ENCODE data around the gene ZNF672. TPM values are rescaled to one million over a fixed set of nuclear protein-coding genes. Genes with fewer than 3 reads are reported as not detected.
"Not testable (repeated sequence)": the region's sequence is repeated elsewhere in the genome, so short reads cannot be mapped to it uniquely, and the experiment has no call there.

Gene ZNF672
- total and polyA plus RNA-seq, 5 donors, result 29.3 to 52.7 (median 36.8) TPM

DNA sequence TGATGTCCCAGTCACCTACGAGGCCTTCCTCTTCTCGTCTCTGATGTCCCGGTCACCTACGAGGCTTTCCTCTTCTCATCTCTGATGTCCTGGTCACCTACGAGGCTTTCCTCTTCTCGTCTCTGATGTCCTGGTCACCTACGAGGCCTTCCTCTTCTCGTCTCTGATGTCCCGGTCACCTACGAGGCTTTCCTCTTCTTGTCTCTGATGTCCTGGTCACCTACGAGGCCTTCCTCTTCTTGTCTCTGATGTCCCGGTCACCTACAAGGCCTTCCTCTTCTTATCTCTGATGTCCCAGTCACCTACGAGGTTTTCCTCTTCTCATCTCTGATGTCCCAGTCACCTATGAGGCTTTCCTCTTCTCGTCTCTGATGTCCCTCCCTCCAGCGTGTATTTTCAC lies 34.5 kb upstream of the ZNF672 start:
- DNase-seq; H3K27ac ChIP-seq (ENCODE audit: low read length); H3K4me3 ChIP-seq (ENCODE audit: low read length); H3K27me3 ChIP-seq (ENCODE audit: control insufficient read depth, insufficient read depth); intact Hi-C loops (cut with DNase I); H3K4me1 ChIP-seq (ENCODE audit: control insufficient read depth, insufficient read depth, low read length); ATAC-seq; H3K9me3 ChIP-seq (ENCODE audit: control insufficient read depth, low read length): not testable (repeated sequence)
- WGBS, result 86% methylated on average over 15 of the region's 15 CpGs

- DNase-seq (no peak), ATAC-seq (peak; percentile 36 to 68)
- H3K4me3 ChIP-seq (ENCODE audit: low read length), result no peak overlapping the region
- H3K27ac ChIP-seq (ENCODE audit: low read length), result no peak overlapping the region
- 48% methylated on average over 10 of the region's 10 CpGs for WGBS
- H3K4me1 ChIP-seq (ENCODE audit: control insufficient read depth, insufficient read depth, low read length), result peaks cover 2% of the 10 kb centered on the region
- no peaks in the 10 kb centered on the region for H3K9me3 ChIP-seq (ENCODE audit: control insufficient read depth, low read length)
- intact Hi-C loops (cut with DNase I), result loop anchor here in 2 of 4 donors (5.0 kb wide), 1 partner anchor 183 kb away; no protein-coding TSS in a partner anchor
- H3K27me3 ChIP-seq (ENCODE audit: control insufficient read depth, insufficient read depth), result no peaks in the 10 kb centered on the region
Observed at GRCh38 chr1:248804771-248805681, 33.0 kb upstream of the ZNF672 start.

GRCh38 chr1:248805876-248806275 lies 32.1 kb upstream of the ZNF672 start:
- WGBS, result 68% methylated on average over 1 of the region's 1 CpG
- intact Hi-C loops (cut with DNase I), result loop anchor here in 3 of 4 donors (2.0 to 5.0 kb wide), 2 partner anchors 184 to 185 kb away; no protein-coding TSS in a partner anchor
- no peaks in the 10 kb centered on the region for H3K27me3 ChIP-seq (ENCODE audit: control insufficient read depth, insufficient read depth)
- peak; percentile 5 to 9 for ATAC-seq
- DNase-seq, result no peak
- H3K9me3 ChIP-seq (ENCODE audit: control insufficient read depth, low read length), result no peaks in the 10 kb centered on the region
- H3K4me1 ChIP-seq (ENCODE audit: control insufficient read depth, insufficient read depth, low read length), result peaks cover 6% of the 10 kb centered on the region
- H3K4me3 ChIP-seq (ENCODE audit: low read length), result no peak overlapping the region
- no peak overlapping the region for H3K27ac ChIP-seq (ENCODE audit: low read length)

DNA sequence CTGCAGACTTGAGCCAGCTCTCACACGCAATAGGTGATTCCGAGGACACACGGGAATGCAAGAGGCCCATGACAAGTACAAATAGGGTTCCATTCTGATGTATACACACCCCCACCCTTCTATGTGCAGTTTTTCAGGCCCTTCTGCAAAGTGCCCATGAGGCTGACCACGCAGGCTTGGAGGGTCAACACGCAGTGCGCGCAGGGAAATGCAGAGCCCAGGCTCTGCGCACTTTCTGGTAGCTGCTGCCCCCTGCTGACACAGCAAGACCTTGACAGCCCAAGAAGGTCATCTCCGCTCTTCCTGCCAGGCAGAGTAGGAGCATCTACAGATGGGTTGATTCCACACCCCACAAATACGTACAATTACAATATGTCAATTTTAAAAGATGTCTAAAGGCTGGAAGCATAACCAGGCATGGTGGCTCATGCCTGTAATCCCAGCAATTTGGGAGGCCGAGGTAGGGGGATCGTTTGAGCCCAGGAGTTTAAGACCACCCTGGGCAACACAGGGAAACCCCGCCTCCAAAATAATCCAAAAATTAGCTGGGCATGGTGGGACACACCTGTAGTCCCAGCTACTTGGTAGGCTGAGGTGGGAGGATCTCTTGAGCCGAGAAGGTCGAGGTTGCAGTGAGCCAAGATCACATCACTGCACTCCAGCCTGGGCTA lies 30.8 kb upstream of the ZNF672 start:
- no peak overlapping the region for H3K4me3 ChIP-seq (ENCODE audit: low read length)
- peaks cover 8% of the 10 kb centered on the region for H3K4me1 ChIP-seq (ENCODE audit: control insufficient read depth, insufficient read depth, low read length)
- intact Hi-C loops (cut with DNase I), result loop anchor here in 3 of 4 donors (2.0 to 5.0 kb wide), 2 partner anchors 185 to 186 kb away; no protein-coding TSS in a partner anchor
- DNase-seq (peak; percentile 55 to 80 (median 76)), ATAC-seq (peak; percentile 74 to 76)
- no peaks in the 10 kb centered on the region for H3K27me3 ChIP-seq (ENCODE audit: control insufficient read depth, insufficient read depth)
- no peak overlapping the region for H3K27ac ChIP-seq (ENCODE audit: low read length)
- 44% methylated on average over 15 of the region's 15 CpGs for WGBS
- no peaks in the 10 kb centered on the region for H3K9me3 ChIP-seq (ENCODE audit: control insufficient read depth, low read length)

- Histone ChIP-seq H3K9me3 (ENCODE audit: control insufficient read depth, low read length) (no peaks in the 10 kb centered on the region), H3K4me1 (ENCODE audit: control insufficient read depth, insufficient read depth, low read length) (peaks cover 8% of the 10 kb centered on the region), H3K27ac (ENCODE audit: low read length) (no peak overlapping the region), H3K27me3 (ENCODE audit: control insufficient read depth, insufficient read depth) (no peaks in the 10 kb centered on the region), H3K4me3 (ENCODE audit: low read length) (no peak overlapping the region)
- 74% methylated on average over 9 of the region's 9 CpGs for WGBS
- intact Hi-C loops (cut with DNase I), result loop anchor here in 2 of 4 donors (5.0 kb wide), 1 partner anchor 187 kb away; no protein-coding TSS in a partner anchor
- DNase-seq (no peak), ATAC-seq (no peak)
Observed at GRCh38 chr1:248808876-248809275, 29.1 kb upstream of the ZNF672 start.

DNA sequence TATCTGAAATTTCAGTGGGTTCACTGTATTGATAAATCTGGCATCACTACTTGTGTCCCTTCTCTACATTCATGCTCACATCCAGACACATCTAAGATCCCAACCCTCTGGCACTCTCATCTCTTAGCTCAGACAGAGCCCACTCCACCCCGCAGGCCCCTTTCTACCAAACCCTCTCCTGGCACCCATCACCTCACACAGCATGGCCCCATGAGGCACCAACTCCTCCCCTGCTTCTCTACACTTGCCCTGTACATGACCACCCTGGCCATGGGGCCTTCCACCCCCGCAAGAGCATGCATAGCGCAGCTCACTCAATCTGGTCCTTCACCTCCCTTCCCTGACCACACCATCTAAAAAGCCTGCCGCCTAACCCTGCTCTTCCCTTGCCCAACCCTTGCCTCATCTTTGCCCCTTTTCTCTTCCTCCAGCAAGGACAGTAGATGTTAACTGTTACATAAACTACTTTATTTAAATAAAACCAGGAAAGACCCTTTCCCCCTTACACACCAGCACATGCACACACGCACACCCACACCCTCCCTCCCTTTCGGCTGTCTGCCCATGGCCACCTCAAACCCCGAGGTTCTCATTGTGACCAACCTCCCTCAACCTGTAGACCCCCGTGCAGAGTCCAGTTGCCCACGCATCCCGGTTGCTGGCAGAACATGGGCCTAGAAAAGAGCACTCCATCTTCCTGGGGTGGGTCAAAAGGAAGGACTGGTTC lies 27.9 kb upstream of the ZNF672 start:
- DNase-seq, result no peak
- Histone ChIP-seq H3K27ac (ENCODE audit: low read length) (no peak overlapping the region), H3K4me3 (ENCODE audit: low read length) (no peak overlapping the region), H3K27me3 (ENCODE audit: control insufficient read depth, insufficient read depth) (no peaks in the 10 kb centered on the region), H3K9me3 (ENCODE audit: control insufficient read depth, low read length) (no peaks in the 10 kb centered on the region), H3K4me1 (ENCODE audit: control insufficient read depth, insufficient read depth, low read length) (peaks cover 6% of the 10 kb centered on the region)
- intact Hi-C loops (cut with DNase I), result loop anchor here in 2 of 4 donors (5.0 kb wide), 1 partner anchor 188 kb away; no protein-coding TSS in a partner anchor
- WGBS, result 82% methylated on average over 10 of the region's 10 CpGs
- ATAC-seq, result no peak

GRCh38 chr1:248810727-248811513 lies 27.1 kb upstream of the ZNF672 start:
- intact Hi-C loops (cut with DNase I), result no loop called here
- ATAC-seq (peak; percentile 47 to 48), DNase-seq (peak; percentile 52 to 83 (median 76))
- Histone ChIP-seq H3K4me3 (ENCODE audit: low read length) (no peak overlapping the region), H3K9me3 (ENCODE audit: control insufficient read depth, low read length) (no peaks in the 10 kb centered on the region), H3K27me3 (ENCODE audit: control insufficient read depth, insufficient read depth) (no peaks in the 10 kb centered on the region), H3K4me1 (ENCODE audit: control insufficient read depth, insufficient read depth, low read length) (peaks cover 6% of the 10 kb centered on the region), H3K27ac (ENCODE audit: low read length) (no peak overlapping the region)
- WGBS, result 59% methylated on average over 12 of the region's 12 CpGs

GRCh38 chr1:248811514-248812490 lies 26.2 kb upstream of the ZNF672 start:
- Histone ChIP-seq H3K4me3 (ENCODE audit: low read length) (no peak overlapping the region), H3K27me3 (ENCODE audit: control insufficient read depth, insufficient read depth) (no peaks in the 10 kb centered on the region), H3K4me1 (ENCODE audit: control insufficient read depth, insufficient read depth, low read length) (peaks cover 6% of the 10 kb centered on the region), H3K27ac (ENCODE audit: low read length) (no peak overlapping the region), H3K9me3 (ENCODE audit: control insufficient read depth, low read length) (no peaks in the 10 kb centered on the region)
- WGBS, result 83% methylated on average over 57 of the region's 57 CpGs
- intact Hi-C loops (cut with DNase I), result no loop called here
- DNase-seq (peak in 1 of 3 donors; percentile 60), ATAC-seq (peak in 1 of 2 donors; percentile 3)

DNA sequence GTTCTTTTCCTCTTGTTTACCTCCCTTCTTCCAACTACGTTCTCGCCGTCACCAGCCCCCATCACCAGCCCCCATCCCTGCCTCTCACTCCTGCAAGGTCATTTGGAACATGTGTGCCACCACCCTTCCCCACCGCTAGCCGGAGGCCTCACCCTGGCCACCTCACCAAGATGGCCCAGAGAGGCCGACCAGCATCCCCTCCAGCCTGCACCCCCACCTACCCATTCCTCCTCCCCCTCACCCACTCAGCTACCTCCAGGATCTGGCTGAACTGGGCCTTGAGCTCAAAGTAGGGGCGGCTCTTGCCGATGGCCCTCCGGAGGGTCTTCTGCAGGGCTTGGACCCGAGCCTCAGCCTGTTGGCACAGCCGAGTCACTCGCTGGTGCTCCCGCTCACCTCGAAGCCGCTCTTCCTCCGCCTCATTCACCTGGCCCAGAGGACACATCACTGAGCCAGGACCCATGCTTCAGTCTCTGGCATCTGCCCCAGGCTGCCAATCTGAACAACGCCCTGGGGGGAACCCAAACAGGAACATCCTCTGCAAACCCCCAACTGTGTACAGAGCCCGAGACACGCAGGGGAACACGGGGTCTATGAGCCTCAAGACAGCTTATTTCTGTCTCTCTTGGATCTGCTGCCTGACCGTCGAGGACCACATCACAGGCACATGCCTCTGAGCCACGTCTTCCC lies 25.1 kb upstream of the ZNF672 start:
- ATAC-seq, result no peak
- WGBS, result 93% methylated on average over 23 of the region's 23 CpGs
- intact Hi-C loops (cut with DNase I), result no loop called here

More for the DNA sequence above, 25.1 kb upstream of the ZNF672 start:
- H3K27ac ChIP-seq (ENCODE audit: low read length), result no peak overlapping the region
- no peak for DNase-seq
- H3K9me3 ChIP-seq (ENCODE audit: control insufficient read depth, low read length), result no peaks in the 10 kb centered on the region
- H3K4me3 ChIP-seq (ENCODE audit: low read length), result no peak overlapping the region
- peaks cover 6% of the 10 kb centered on the region for H3K4me1 ChIP-seq (ENCODE audit: control insufficient read depth, insufficient read depth, low read length)
- H3K27me3 ChIP-seq (ENCODE audit: control insufficient read depth, insufficient read depth), result no peaks in the 10 kb centered on the region
